Measurements from ENCODE around the gene BMP2K. TPM values are rescaled to one million over a fixed set of nuclear protein-coding genes. Genes with fewer than 3 reads are reported as not detected.
"Not testable (repeated sequence)": the region's sequence is repeated elsewhere in the genome, so short reads cannot be mapped to it uniquely, and the experiment has no call there.

The BMP2K gene
- total RNA-seq, 3 donors from 2014 or later (not counting 1 experiment from before 2014, with no cell fraction given) = 10.1 to 13.5 (median 11.7) TPM

GRCh38 chr4:78787392-78788006 lies 11.3 kb downstream of the BMP2K start:
- H3K27me3 Mint-ChIP-seq (ENCODE audit: low read depth in 2 of 2) = no peaks in the 10 kb centered on the region
- H3K4me3 ChIP-seq (ENCODE audit: low read length) = no peak overlapping the region
- ATAC-seq (no peak), DNase-seq (no peak)
- H3K4me3 Mint-ChIP-seq = no peak overlapping the region
- WGBS (ENCODE audit: insufficient coverage) = 88% methylated on average over 2 of the region's 2 CpGs
- no peak overlapping the region for H3K27ac Mint-ChIP-seq
- no peaks in the 10 kb centered on the region for H3K36me3 ChIP-seq (ENCODE audit: control insufficient read depth, insufficient read depth, low read length)
- TF ChIP-seq CTCF (IDR thresholded peaks at IDR 0.05) = no peak
- peaks cover 5% of the 10 kb centered on the region in 2 donors for H3K4me1 Mint-ChIP-seq
- H3K9me3 ChIP-seq (ENCODE audit: control insufficient read depth, insufficient read depth, low read length) = no peaks in the 10 kb centered on the region
- intact Hi-C loops (cut with micrococcal nuclease) = no loop called here
- H3K27ac ChIP-seq (ENCODE audit: low read length) = no peak overlapping the region
- no peaks in the 10 kb centered on the region for H3K36me3 Mint-ChIP-seq
- H3K9me3 Mint-ChIP-seq = no peaks in the 10 kb centered on the region
- no peaks in the 10 kb centered on the region for H3K4me1 ChIP-seq (ENCODE audit: control insufficient read depth, insufficient read depth, low read length)
- H3K27me3 ChIP-seq (ENCODE audit: control insufficient read depth, insufficient read depth, low read length) = no peaks in the 10 kb centered on the region

GRCh38 chr4:78788007-78788889 lies 12.1 kb downstream of the BMP2K start:
- 100% methylated on average over 1 of the region's 3 CpGs for WGBS (ENCODE audit: insufficient coverage)
- Histone ChIP-seq H3K4me3 (ENCODE audit: low read length) (no peak overlapping the region), H3K9me3 (ENCODE audit: control insufficient read depth, insufficient read depth, low read length) (no peaks in the 10 kb centered on the region), H3K27ac (ENCODE audit: low read length) (no peak overlapping the region), H3K36me3 (ENCODE audit: control insufficient read depth, insufficient read depth, low read length) (no peaks in the 10 kb centered on the region), H3K27me3 (ENCODE audit: control insufficient read depth, insufficient read depth, low read length) (no peaks in the 10 kb centered on the region), H3K4me1 (ENCODE audit: control insufficient read depth, insufficient read depth, low read length) (no peaks in the 10 kb centered on the region)
- H3K27ac Mint-ChIP-seq = no peak overlapping the region
- no peak overlapping the region for H3K4me3 Mint-ChIP-seq
- intact Hi-C loops (cut with micrococcal nuclease) = no loop called here
- H3K4me1 Mint-ChIP-seq = peaks cover 5% of the 10 kb centered on the region in 2 donors
- no peaks in the 10 kb centered on the region for H3K9me3 Mint-ChIP-seq
- no peaks in the 10 kb centered on the region for H3K27me3 Mint-ChIP-seq (ENCODE audit: low read depth in 2 of 2)
- no peaks in the 10 kb centered on the region for H3K36me3 Mint-ChIP-seq
- DNase-seq (no peak), ATAC-seq (no peak)
- no peak for TF ChIP-seq CTCF (IDR thresholded peaks at IDR 0.05)

- H3K4me1 Mint-ChIP-seq = peaks cover 9 to 10% of the 10 kb centered on the region in 2 donors
- H3K27ac ChIP-seq (ENCODE audit: low read length); H3K27me3 ChIP-seq (ENCODE audit: control insufficient read depth, insufficient read depth, low read length); H3K9me3 ChIP-seq (ENCODE audit: control insufficient read depth, insufficient read depth, low read length); H3K27ac Mint-ChIP-seq; H3K4me1 ChIP-seq (ENCODE audit: control insufficient read depth, insufficient read depth, low read length); intact Hi-C loops (cut with micrococcal nuclease); H3K4me3 Mint-ChIP-seq; ATAC-seq; H3K36me3 Mint-ChIP-seq; H3K27me3 Mint-ChIP-seq (ENCODE audit: low read depth in 2 of 2); H3K36me3 ChIP-seq (ENCODE audit: control insufficient read depth, insufficient read depth, low read length); H3K9me3 Mint-ChIP-seq; DNase-seq; H3K4me3 ChIP-seq (ENCODE audit: low read length): not testable (repeated sequence)
- 100% methylated on average over 2 of the region's 5 CpGs for WGBS (ENCODE audit: insufficient coverage)
Measured at GRCh38 chr4:78795594-78796416, 19.7 kb downstream of the BMP2K start.

- Histone ChIP-seq H3K4me3 (ENCODE audit: low read length) (no peak overlapping the region), H3K27me3 (ENCODE audit: control insufficient read depth, insufficient read depth, low read length) (no peaks in the 10 kb centered on the region), H3K4me1 (ENCODE audit: control insufficient read depth, insufficient read depth, low read length) (no peaks in the 10 kb centered on the region), H3K36me3 (ENCODE audit: control insufficient read depth, insufficient read depth, low read length) (no peaks in the 10 kb centered on the region), H3K9me3 (ENCODE audit: control insufficient read depth, insufficient read depth, low read length) (no peaks in the 10 kb centered on the region), H3K27ac (ENCODE audit: low read length) (no peak overlapping the region)
- intact Hi-C loops (cut with micrococcal nuclease) = no loop called here
- ATAC-seq (no peak), DNase-seq (no peak)
- no peaks in the 10 kb centered on the region for H3K9me3 Mint-ChIP-seq
- H3K27me3 Mint-ChIP-seq (ENCODE audit: low read depth in 2 of 2) = no peaks in the 10 kb centered on the region
- H3K4me3 Mint-ChIP-seq = no peak overlapping the region
- 60% methylated on average over 2 of the region's 2 CpGs for WGBS (ENCODE audit: insufficient coverage)
- no peak overlapping the region for H3K27ac Mint-ChIP-seq
- peaks cover 7 to 16% of the 10 kb centered on the region in 2 donors for H3K4me1 Mint-ChIP-seq
- no peaks in the 10 kb centered on the region for H3K36me3 Mint-ChIP-seq
- TF ChIP-seq CTCF (IDR thresholded peaks at IDR 0.05) = no peak
Measured at GRCh38 chr4:78796526-78796925, 20.4 kb downstream of the BMP2K start.

Measured in natural killer cell (primary cell).